Neuronal stem cell (in vitro differentiated cells): ENCODE measurements around the gene MMP1.

Experiments
- DNase-seq: peaks from one replicate; pipeline ENCODE4 v3.0.0-alpha.2; 2013; ENCODE audit warnings: low spot score
- H2AFZ ChIP-seq: one replicate; pipeline ENCODE4 v1.6.1; 2013; ENCODE audit warnings: mild to moderate bottlenecking, low read length, inconsistent platforms
- H2AK5ac ChIP-seq: 2 replicates; pipeline ENCODE4 v1.6.1; 2013; ENCODE audit warnings: low read depth, mild to moderate bottlenecking, inconsistent platforms, low read length, moderate library complexity, mixed read lengths
- H2BK120ac ChIP-seq: 2 replicates; pipeline ENCODE4 v1.6.1; 2013; ENCODE audit warnings: low read depth, mild to moderate bottlenecking, inconsistent platforms, low read length, moderate library complexity, mixed read lengths
- H2BK12ac ChIP-seq: one replicate; pipeline ENCODE4 v1.6.1; 2013; ENCODE audit warnings: low read length, inconsistent platforms
- H2BK15ac ChIP-seq: 2 replicates; pipeline ENCODE4 v1.6.1; 2013; ENCODE audit warnings: mild to moderate bottlenecking, low read length, inconsistent platforms, mixed read lengths
- H2BK5ac ChIP-seq: one replicate; pipeline ENCODE4 v1.6.1; 2013; ENCODE audit warnings: inconsistent platforms, mild to moderate bottlenecking, low read length, moderate library complexity
- H3K14ac ChIP-seq: one replicate; pipeline ENCODE4 v1.6.1; 2013; ENCODE audit warnings: low read length, inconsistent platforms
- H3K18ac ChIP-seq: 2 replicates; pipeline ENCODE4 v1.6.1; 2013; ENCODE audit warnings: low read length, inconsistent platforms
- H3K23ac ChIP-seq: 2 replicates; pipeline ENCODE4 v1.6.1; 2013; ENCODE audit warnings: low read depth, mild to moderate bottlenecking, mixed read lengths, low read length, inconsistent platforms; ENCODE audit not compliant: poor library complexity
- H3K27ac ChIP-seq: replicated peaks from 3 replicates; pipeline ENCODE4 v1.5.1; 2013; ENCODE audit warnings: low read length, inconsistent platforms
- H3K27me3 ChIP-seq, 3 experiments: 2 replicates each; pipeline ENCODE4 v1.6.1; 2013; ENCODE audit warnings: low read length in 3 of 3, mild to moderate bottlenecking in 2 of 3, inconsistent platforms in 1 of 3, low read depth in 1 of 3, mixed read lengths in 1 of 3, moderate library complexity in 1 of 3; ENCODE audit not compliant: control insufficient read depth in 3 of 3, insufficient read depth in 3 of 3
- H3K36me3 ChIP-seq, 2 donors: replicated peaks in 1 of 2; 2 replicates each; pipeline ENCODE4 v1.6.1; 2013; ENCODE audit warnings: low read length in 2 of 2; ENCODE audit not compliant: control insufficient read depth in 2 of 2, insufficient read depth in 2 of 2
- H3K4ac ChIP-seq: 2 replicates; pipeline ENCODE4 v1.6.1; 2013; ENCODE audit warnings: inconsistent platforms, mild to moderate bottlenecking, low read length, moderate library complexity
- H3K4me1 ChIP-seq, 2 donors: 1 replicate in 1 of 2; 2 replicates in 1 of 2; pipeline ENCODE4 v1.6.1; 2013; ENCODE audit warnings: low read length in 2 of 2, low read depth in 1 of 2; ENCODE audit not compliant: control insufficient read depth in 2 of 2, insufficient read depth in 1 of 2
- H3K4me2 ChIP-seq: one replicate; pipeline ENCODE4 v1.6.1; 2013; ENCODE audit warnings: mild to moderate bottlenecking, low read length, inconsistent platforms; ENCODE audit not compliant: insufficient read depth, poor library complexity, severe bottlenecking
- H3K4me3 ChIP-seq, 2 donors: 2 replicates each; pipeline ENCODE4 v1.5.1; 2013; ENCODE audit warnings: low read length in 2 of 2, mild to moderate bottlenecking in 2 of 2, inconsistent platforms in 1 of 2, moderate library complexity in 1 of 2
- H3K79me1 ChIP-seq: one replicate; pipeline ENCODE4 v1.6.1; 2013; ENCODE audit warnings: low read depth, mild to moderate bottlenecking, inconsistent platforms, low read length, moderate library complexity
- H3K9ac ChIP-seq: one replicate; pipeline ENCODE4 v1.6.1; 2013; ENCODE audit warnings: mild to moderate bottlenecking, low read depth, low read length, inconsistent platforms; ENCODE audit not compliant: poor library complexity
- H3K9me3 ChIP-seq, 2 donors: replicated peaks in 1 of 2; 2 replicates each; pipeline versions ENCODE3 to v1.6.1; 2013; ENCODE audit warnings: low read length in 2 of 2, mild to moderate bottlenecking in 2 of 2, inconsistent platforms in 1 of 2, low read depth in 1 of 2, mixed read lengths in 1 of 2, moderate library complexity in 1 of 2; ENCODE audit not compliant: control insufficient read depth in 2 of 2, insufficient read depth in 1 of 2
- H4K8ac ChIP-seq: one replicate; pipeline ENCODE4 v1.6.1; 2013; ENCODE audit warnings: low read depth, mild to moderate bottlenecking, inconsistent platforms, low read length, moderate library complexity
- H4K91ac ChIP-seq: one replicate; pipeline ENCODE4 v1.6.1; 2013; ENCODE audit warnings: low read length, low read depth, mild to moderate bottlenecking, inconsistent platforms; ENCODE audit not compliant: poor library complexity
- WGBS, 2 donors: extraction: QIAGEN DNeasy Blood & Tissue Kit; methylation state at CpG; one replicate each; pipeline ENCODE4 v1.1.7; 2013; ENCODE audit warnings: missing lambda C conversion rate in 2 of 2, mixed read lengths in 1 of 2; ENCODE audit not compliant: insufficient read length in 2 of 2, insufficient replicate concordance in 1 of 2; ENCODE audit errors: extremely low coverage in 2 of 2; 5-methylcytosine and 5-hydroxymethylcytosine counted together

The MMP1 gene

DNA sequence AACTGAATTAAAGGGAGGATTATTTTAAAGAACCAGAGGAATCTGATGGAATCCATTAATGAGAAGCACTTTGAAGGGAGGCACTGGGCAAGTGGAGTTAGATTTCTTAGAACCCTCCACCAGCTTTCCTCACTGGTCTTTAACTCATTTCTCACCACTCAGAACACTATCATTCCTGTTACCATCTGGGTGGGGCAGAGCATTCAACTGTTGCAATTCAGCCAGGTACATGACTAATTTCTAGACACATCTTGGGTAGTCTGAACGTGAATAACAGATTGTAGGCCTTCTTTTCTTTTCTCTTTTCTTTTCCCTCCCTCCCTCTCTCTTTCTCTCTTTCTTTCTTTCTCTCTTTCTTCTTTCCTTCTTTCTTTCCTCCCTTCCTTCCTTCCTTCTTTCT, 15.5 kb upstream of the MMP1 start:
- no peaks in the 10 kb centered on the region for H3K4me1 ChIP-seq
- WGBS, 2 donors: no CpG with 5 or more reads among the region's 1 CpG

DNA sequence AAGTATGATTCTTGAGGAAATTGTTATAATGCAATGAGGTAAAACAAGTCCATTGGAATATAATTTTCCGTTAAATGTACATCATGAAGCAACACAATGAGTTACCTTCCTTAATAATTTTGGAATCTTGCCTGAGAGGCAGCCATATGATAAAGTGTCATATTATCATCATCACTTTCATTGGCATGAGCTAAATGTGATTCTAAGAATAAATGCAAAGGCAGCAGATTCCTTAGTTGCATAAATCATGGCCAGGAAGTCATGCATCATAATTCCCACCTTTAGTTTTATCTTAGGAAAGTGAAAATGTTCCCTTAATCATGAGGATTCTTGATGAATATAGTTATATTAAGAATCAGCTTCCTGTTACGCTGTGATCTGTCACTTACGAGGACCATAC, 14.2 kb upstream of the MMP1 start:
- Histone ChIP-seq H3K4me1 (no peaks in the 10 kb centered on the region), H4K8ac (no peak overlapping the region), H3K27me3 (no peaks in the 10 kb centered on the region), H3K27ac (no peak overlapping the region), H2AK5ac (no peak overlapping the region), H2BK120ac (no peak overlapping the region), H3K4me3 (no peak overlapping the region), H3K23ac (no peak overlapping the region), H3K4me2 (no peak overlapping the region), H3K18ac (no peak overlapping the region), H3K14ac (no peak overlapping the region), H3K79me1 (no peaks in the 10 kb centered on the region), H2BK12ac (no peak overlapping the region), H2BK5ac (no peak overlapping the region), H3K9me3 (no peaks in the 10 kb centered on the region), H2AFZ (no peak overlapping the region), H2BK15ac (no peak overlapping the region), H3K4ac (no peak overlapping the region), H3K36me3 (no peaks in the 10 kb centered on the region), H4K91ac (no peak overlapping the region), H3K9ac (no peak overlapping the region)
- WGBS, 2 donors: no CpG with 5 or more reads among the region's 3 CpGs
- no peak for DNase-seq

More for the DNA sequence above, 15.5 kb upstream of the MMP1 start:
- Histone ChIP-seq H2BK120ac (no peak overlapping the region), H3K18ac (no peak overlapping the region), H3K14ac (no peak overlapping the region), H3K27me3 (no peaks in the 10 kb centered on the region), H2BK15ac (no peak overlapping the region), H4K8ac (no peak overlapping the region), H3K9ac (no peak overlapping the region), H3K4me3 (no peak overlapping the region), H2BK12ac (no peak overlapping the region), H2AFZ (no peak overlapping the region), H2AK5ac (no peak overlapping the region), H3K36me3 (no peaks in the 10 kb centered on the region), H2BK5ac (no peak overlapping the region), H4K91ac (no peak overlapping the region), H3K27ac (no peak overlapping the region), H3K4me2 (no peak overlapping the region), H3K23ac (no peak overlapping the region), H3K79me1 (no peaks in the 10 kb centered on the region), H3K9me3 (no peaks in the 10 kb centered on the region), H3K4ac (no peak overlapping the region)
- DNase-seq: no peak

DNA sequence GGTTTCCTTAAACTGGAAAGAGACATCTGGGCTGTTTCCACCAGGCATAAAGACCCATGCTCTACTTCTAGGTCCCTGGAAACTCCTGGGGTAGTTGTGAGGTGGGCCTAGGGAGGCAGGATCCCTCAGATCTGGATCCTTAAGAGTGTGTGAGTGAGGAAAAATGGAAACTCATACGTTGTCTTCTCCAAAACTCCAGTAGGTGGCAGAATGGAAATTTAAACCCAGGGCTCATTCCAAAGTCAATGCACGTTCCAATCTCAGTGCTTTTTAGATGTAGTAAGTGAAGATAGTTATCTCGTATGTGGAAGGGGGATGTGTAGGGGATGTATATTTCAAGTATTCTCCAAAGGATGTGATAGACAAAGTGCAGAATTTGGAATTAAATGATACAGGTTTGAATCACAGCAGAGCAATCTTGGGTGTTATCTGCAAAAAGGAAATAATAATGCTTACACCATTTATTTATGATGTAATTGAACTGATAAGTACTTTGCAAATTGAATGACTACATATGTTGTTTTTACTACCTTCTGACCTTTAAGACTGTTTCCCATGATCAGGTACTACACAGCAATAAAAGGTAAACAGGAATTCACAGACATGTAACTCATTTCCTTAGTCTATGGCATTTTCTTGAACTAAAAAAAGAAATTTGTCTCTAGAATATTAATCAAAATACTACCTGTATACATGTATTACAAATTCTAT, 13.1 kb upstream of the MMP1 start:
- no peaks in the 10 kb centered on the region for H3K4me1 ChIP-seq
- H3K27ac ChIP-seq: no peak overlapping the region
- H3K79me1 ChIP-seq: no peaks in the 10 kb centered on the region
- H2AFZ ChIP-seq: no peak overlapping the region
- H3K4me3 ChIP-seq: no peak overlapping the region
- no peak overlapping the region for H3K14ac ChIP-seq
- no peak overlapping the region for H3K9ac ChIP-seq
- H2AK5ac ChIP-seq: no peak overlapping the region
- H3K23ac ChIP-seq: no peak overlapping the region
- H3K4ac ChIP-seq: no peak overlapping the region
- H2BK5ac ChIP-seq: no peak overlapping the region
- H2BK15ac ChIP-seq: no peak overlapping the region
- no CpG with 5 or more reads among the region's 3 CpGs for WGBS, 2 donors
- no peak overlapping the region for H4K8ac ChIP-seq
- no peak overlapping the region for H4K91ac ChIP-seq
- H3K27me3 ChIP-seq: no peaks in the 10 kb centered on the region
- no peaks in the 10 kb centered on the region for H3K36me3 ChIP-seq
- no peak overlapping the region for H3K18ac ChIP-seq
- no peak overlapping the region for H2BK120ac ChIP-seq
- H3K9me3 ChIP-seq: no peaks in the 10 kb centered on the region
- DNase-seq: no peak
- no peak overlapping the region for H3K4me2 ChIP-seq
- no peak overlapping the region for H2BK12ac ChIP-seq

DNA sequence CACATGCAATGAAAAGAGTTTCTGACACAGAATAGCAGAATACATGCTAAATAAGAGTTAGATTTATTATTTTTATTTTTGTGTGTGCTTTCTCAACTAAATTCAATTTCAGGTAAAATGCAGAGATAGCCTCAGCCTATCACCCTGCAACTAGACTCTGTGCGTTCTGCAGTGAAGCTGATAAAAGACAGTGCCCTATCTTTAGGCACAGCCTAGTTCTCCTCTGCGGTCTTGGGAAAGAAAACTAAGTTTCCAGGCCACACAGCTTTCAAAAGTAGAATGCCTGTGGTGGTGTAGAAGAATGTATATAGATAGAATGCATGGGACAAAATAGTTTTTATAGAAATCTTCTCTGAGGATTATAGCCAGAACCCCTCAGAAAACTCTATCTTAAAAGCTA, 12.0 kb upstream of the MMP1 start:
- H3K36me3 ChIP-seq: no peaks in the 10 kb centered on the region
- no peak overlapping the region for H4K91ac ChIP-seq
- no peak overlapping the region for H2AFZ ChIP-seq
- no peak overlapping the region for H2BK15ac ChIP-seq
- H3K9me3 ChIP-seq: no peaks in the 10 kb centered on the region
- no peak for DNase-seq
- H3K23ac ChIP-seq: no peak overlapping the region
- H2BK12ac ChIP-seq: no peak overlapping the region
- no peaks in the 10 kb centered on the region for H3K27me3 ChIP-seq
- H3K4ac ChIP-seq: no peak overlapping the region
- no peak overlapping the region for H3K4me2 ChIP-seq
- no peak overlapping the region for H3K9ac ChIP-seq
- no peak overlapping the region for H3K4me3 ChIP-seq
- H2BK5ac ChIP-seq: no peak overlapping the region
- no peaks in the 10 kb centered on the region for H3K4me1 ChIP-seq
- H2AK5ac ChIP-seq: no peak overlapping the region
- WGBS, 2 donors: no CpG with 5 or more reads among the region's 2 CpGs
- H4K8ac ChIP-seq: no peak overlapping the region
- no peaks in the 10 kb centered on the region for H3K79me1 ChIP-seq
- no peak overlapping the region for H3K14ac ChIP-seq
- H2BK120ac ChIP-seq: no peak overlapping the region
- no peak overlapping the region for H3K18ac ChIP-seq
- no peak overlapping the region for H3K27ac ChIP-seq
